ENCODE results near the gene POLE4.

The POLE4 gene, protein sequence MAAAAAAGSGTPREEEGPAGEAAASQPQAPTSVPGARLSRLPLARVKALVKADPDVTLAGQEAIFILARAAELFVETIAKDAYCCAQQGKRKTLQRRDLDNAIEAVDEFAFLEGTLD

DNA sequence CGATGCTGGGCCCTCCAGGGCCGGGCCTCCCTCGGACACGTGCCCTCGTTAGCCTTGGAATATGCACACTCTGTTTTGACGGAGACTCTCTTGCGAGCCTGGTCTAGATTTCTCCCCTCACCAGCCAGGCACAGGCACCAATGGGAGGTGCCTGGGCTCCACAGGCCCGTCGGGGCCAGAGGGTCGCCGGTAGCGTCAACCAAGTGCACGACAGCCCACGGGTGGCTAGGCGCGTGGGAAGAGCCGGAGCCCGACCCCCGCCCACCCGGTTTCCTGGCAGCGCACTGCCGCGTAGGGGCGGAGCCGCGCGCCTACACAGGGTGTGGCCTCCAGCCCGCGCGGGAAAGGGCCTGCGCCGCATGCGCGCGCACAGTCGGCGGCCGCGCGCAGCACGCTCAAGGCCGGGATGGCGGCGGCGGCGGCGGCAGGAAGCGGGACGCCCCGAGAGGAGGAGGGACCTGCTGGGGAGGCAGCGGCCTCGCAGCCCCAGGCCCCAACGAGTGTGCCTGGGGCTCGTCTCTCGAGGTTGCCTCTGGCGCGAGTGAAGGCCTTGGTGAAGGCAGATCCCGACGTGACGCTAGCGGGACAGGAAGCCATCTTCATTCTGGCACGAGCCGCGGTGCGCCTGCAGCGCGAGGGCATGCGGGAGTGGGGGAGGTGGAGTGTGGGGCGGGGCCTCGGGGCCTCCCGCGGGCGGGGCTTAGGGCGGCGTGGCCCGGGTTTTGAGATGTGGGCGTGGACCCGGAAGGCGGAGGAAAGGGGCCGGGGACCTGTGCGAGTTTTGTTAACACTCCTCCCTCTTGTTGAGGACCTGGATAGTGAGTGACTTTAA lies at the start of gene POLE4:
POLE4 (plus strand) TSS at position 370 of the 832 bp plus-strand sequence; CDS start at position 407, 37 bp downstream.
- peak; percentile 8 for DNase-seq

DNA sequence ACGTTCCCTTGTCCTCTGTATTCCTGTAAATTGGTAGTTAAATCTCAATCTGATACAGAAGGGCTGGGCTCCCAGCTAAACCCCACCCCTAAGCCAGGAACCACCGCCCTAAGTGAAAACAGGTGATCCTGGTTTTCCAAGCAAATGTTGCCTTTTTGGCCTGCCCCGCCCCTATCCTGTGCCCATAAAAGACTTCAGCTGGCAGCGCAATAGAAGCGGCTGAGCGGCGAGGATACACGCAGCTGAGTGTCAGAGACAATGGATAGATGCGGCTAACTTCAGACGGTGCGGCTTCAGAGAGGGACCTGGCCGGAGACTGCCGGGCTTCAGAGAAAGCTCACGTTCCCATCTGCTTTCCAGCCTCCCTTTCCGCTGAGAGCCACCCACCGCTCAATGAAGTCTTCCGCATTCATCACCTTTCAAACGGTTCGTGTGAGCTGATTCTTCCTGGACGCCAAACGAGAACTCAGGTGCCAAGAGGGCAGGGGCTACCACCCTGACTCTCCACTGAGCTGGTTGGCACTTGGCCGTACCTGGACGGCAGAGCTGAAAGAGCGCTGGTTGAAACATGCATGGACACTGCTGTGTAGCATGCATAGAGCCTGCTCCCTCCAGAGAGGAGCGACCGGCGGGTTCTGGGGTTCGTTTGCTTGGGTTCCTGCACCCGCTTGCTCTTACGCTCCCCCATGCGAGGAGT lies 49.5 kb upstream of the POLE4 start:
- no peak for DNase-seq

DNA sequence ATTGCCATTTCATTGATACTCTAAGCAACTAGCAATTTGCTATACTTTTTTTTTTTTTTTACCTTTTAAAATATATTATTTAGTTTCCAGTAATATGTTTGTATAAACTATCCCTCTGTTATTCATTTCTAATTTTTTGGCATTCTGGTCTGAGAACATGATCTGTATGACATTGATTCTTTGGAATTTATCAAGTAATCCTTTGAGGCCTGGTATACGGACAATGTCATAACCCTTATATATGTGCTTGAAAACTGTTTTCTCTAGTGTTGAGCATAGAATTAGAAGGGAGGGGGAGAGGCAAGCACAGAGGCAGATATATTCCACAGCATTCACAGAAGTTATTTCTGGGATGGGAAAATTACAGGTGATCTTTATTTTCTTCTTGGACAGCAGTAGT lies 48.2 kb upstream of the POLE4 start:
- DNase-seq: no peak

DNA sequence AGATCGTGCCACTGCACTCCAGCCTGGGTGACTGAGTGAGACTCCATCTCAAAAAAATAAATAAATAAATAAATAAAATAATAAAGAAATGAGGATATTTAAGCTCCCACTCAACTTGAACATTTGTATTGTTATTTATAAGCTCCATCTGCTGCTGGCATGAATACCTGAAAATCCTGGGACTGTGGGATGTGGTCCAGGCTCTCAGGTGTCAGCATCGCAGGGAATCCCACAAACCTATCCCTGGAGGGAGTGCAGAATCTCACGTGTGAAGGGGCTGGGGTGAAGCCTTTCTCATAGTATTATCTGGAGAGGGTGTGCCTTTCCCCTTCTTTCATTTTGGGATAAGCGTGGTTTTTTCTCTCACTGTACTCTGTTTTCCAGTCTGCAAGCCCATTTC lies 47.4 kb upstream of the POLE4 start:
- DNase-seq: no peak

DNA sequence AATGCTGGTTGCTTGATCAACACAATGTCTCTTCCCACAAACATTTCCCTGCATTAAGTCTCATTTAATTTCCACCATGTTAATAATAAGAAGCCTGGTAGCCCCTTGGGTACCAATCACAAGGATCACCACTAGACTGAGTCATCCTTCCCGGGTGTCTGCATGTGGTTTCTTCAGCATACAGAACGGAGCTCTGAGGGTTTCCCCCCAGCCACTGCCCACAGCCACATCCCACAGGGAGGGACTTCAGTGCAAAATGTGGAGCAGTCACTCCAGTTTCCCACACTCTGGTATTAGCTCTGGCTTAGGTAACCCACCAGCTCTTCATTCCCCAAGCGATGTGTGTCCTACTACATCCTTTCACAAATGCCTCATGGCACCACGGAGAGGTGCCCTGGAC lies 42.7 kb upstream of the POLE4 start:
- no peak for DNase-seq

DNA sequence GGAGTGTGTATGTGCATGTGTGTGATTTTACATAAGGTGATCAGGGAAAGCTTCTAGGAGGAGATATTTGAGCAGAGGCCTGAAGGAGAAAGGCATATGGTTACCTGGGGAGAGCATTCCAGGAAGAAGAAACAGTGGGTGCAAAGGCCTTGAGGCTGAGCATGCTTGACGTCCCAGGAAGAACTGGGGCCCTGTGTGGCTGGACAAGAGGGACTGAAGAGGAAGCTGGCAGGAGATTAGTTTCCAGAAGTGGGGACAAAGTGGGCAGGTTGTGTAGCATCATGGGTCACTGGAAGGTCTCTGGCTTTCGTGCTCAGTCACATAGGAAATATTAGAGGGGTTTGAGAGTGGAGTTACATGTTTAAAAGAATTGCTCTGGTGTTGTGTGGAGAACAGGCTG lies 42.0 kb upstream of the POLE4 start:
- no peak for DNase-seq

DNA sequence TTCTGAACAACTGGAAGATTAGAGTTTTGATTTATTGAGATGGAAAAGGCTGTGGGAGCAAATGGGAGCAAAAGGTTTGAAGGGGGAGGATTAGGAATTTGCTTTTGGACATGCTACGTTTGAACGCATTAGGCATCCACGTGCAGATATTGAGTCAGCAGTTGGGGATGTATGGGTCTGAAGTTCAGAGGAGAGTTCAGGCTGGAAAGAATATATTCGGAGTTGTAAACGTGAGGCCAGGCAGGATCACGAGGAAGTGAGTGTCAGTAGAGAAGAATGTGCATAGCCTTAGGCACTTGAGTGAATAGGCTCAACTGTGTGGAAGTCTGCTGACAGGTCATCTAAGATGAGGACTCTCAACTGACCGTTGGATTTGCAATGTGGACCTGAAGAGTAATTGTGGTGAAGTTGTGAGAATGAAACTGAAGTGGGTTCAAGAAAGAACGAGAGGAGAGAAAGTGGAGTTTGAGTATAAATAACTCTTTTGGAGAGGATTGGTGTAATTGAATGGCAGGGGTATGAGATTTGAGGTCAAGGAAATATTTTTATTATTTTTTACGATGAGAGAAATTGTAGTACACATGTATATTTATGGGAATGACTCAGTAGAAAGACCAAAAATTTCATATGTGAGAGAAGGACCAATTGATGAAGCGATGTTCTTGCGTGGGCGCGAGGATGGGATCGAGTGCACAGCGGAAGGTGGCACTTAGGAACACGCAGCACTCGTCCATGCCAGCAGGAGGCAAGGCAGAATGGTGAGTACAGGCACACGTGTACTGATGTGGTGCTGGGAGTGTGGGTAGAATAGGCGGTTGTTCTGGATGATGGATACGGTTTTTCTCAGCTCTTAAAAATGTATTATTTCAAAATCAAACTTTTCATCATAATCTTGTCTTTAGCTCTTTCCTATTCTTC lies 40.5 kb upstream of the POLE4 start:
- DNase-seq: no peak

DNA sequence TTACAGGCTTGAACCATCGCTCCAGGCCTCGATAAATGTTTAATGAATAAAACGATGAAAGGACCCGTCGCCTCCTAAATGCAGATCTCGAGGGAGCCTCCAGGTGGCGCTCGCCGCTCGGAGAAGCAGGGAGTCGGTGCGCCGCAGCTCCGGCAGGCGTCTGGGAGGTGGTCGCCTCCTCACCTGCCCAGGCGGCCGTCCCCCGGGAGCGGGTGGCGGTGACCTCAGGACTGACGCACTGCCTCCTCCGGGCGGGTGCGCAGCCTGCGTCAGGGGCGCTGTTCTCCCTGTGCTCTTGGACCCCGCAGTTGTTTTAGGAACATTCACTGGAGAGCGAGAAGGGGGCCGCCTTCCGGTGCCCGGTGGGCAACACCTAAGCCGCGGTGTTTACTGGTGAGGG lies 38.6 kb upstream of the POLE4 start:
- DNase-seq: no peak

DNA sequence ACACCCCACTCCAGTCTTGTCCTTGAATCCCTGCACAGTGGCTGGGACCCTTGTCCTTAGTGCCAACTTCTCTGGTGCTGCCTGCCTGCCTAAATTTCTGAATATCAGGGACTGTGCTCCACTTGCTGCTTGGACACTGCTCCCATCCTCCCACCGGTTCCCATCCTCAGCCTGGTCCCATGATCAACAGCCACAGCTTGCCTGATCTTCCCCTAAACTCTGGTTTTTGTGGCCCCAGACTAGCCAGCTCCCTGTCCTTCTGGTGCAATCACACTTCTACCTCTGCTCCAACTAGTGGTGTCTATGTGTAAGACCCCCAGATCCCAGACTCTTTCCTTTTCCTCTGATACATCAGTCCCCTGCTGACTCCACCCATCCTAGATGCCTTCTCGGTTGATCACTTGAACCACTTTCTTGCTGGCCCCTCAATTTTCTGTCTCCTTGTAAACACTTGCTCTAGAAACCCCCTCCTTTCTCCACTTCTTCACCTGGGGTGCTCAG lies 37.2 kb upstream of the POLE4 start:
- DNase-seq: no peak

DNA sequence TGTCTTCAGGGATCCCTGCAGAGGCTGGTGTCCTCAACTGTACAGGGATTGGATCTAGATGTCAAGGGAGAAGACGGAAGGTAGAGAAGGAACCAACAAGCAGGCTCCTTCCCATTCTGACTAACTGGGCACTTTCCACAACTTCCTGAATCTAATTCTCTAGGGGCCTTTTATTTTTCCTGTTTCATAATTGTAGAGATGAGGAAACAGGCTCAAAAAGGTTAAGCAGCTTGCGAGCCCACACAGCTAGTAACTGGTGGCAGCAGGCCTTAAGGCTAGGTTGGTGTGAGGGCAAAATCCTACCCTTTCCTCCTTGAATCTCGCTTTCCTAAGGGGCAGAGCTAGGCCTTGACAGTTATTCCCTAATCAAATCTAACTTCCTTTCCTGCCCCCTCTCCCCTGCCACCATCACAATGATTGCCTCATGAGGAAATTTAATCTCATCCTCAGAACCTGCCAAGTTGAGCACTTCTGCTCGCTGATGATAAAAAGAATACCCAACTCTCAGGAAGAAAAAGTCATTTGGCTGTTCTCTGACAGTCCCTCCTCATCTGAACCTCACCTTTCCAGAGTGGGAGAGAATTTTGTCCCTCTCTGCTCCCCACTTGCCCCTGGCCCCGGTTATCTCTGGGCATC lies 35.7 kb upstream of the POLE4 start:
- no peak for DNase-seq

DNA sequence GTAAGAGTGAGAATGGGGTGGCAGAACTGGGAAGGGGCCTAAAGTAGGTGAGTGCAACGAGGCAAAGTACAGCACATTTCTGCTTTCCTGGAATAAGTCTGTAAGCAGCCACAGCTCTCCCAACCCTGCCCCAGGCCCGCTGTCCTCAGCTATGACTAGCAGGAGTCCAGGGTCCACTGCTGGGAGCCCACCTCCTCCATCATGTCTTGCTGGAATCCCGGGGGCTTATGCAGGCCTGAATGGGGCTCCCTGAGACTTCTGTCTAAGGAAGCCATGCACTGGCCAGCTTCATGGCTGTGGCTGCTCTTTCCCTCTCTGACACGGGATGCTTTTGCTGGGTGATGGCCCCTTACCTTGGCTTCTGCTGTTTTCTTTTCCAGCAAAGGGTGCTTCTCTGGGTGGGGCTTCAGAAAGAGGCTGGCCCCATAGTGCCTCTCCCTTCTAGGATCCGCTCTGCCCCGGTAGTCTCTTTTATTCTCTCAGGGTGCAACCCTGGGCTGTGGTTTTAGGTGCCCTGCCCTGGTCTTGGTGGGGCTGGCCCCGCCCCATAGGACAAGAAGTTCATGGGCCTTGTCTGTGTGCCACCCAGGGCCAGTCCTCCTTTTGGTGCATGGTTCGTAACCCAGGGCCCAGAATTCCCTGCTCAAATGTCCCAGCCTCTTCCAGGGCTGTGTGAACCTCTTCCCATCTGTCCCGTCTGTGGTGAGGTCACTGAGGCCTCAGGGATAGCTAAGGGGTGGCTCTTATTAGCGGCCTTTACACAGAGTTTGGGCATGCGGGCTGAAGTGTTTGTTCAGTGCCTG lies 33.8 kb upstream of the POLE4 start:
- no peak for DNase-seq

DNA sequence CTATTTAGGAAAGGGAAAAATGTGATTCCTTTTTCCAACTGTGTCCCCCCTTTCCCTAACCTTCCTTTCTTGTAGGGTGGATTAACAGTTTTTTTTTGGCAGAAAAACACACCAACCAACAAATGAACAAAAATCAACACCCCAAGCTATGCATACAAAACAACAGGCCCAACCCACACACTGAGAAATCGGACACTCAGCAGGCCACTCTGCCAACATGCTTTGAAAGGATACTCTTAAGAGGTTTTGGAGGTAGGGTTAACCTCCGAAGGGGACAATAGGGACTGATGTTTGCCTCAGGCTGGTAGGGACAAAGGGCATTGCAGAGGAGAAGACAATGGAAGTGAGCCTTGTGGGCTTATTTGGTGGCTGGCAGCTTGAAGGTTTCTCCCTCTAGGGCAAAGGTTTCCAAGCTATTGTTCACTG lies 33.1 kb upstream of the POLE4 start:
- DNase-seq: no peak

DNA sequence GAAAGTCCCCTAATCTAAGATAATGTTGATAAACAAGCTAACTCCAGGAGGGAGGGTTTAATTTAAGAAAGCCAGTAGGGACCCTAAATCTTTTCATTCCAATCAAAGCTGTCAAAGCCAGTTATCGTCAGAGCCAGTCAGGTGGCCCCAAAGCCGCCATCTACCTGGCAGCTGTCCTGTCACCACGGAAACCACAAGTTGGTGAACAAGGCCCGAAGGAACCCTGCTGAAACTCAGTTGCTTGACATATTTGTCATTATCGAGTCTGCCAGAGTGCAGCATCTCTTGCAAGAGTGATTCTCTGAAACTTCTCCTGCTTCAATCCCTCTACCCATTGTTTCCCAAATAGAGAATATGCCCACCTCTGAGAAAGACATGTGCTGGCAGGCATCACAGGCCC lies 30.8 kb upstream of the POLE4 start:
- DNase-seq: no peak

DNA sequence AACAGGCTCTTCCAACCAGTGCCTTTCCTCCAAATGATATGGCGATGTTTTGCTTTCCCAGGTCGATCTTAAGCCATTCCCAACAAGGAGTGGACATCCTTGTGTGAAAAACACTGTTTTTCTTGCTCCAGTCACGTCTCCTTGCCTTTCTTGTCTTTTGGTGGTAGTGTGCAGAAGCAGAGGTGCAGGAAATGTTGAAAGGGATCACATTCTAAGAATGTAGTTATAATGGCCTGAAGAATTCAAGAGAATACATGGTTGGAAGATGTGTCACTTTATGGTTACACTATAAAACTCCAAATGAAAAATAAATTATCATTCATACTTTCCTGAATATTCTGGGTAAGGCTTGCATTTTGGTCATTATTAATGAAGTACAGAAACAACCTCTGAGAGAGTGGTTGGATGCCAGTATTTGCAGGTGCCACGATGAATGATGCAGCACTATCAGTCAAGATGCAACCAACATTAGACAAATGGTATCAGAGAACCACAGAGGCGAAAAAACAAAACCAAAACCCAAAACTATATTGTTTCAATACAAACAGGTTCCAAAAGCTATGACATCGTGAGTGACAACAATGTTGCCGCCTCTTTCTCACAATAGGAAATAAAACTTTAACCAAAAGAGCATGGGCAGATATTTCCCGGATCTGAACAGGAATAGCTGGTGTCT lies 27.5 kb upstream of the POLE4 start:
- no peak for DNase-seq

DNA sequence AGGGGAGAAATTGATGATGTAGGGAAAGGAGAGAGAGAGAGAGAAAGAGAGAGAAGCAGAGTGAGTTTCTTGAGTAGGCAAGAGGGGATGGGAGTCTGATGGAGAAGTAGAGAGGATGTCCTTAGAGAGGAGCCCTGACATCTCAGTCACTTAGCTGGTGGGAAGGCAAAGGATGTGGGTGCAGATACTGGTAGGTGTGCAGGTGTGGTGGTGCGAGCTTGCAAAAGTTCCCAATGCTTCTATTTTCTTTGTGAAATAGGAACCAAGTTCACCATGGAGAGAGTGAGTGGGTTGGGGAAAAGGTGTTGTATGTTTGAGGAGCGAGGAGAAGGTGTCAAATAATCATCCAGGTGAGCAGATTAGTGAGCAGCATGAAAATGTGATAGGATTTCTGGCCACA lies 26.5 kb upstream of the POLE4 start:
- DNase-seq: no peak

DNA sequence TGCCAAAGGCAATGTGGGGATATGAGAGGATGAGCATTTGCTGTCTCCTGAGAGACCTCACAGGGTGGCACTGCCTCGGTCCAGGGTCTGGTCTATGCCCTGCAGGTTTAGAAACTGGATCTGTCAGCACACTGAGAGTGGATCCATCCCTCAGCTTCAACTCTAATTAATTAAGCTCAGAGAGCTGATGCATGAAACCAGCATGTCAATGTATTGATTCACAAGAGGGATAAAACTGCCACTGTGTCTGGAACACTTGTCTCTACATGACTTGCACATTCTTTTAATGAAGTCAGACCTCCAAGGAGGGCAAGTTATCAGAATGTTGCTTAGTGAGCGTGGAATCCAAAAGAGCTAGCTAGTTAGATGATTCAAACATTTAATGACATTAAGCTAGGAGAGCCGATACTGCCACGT lies 22.5 kb upstream of the POLE4 start:
- no peak for DNase-seq

DNA sequence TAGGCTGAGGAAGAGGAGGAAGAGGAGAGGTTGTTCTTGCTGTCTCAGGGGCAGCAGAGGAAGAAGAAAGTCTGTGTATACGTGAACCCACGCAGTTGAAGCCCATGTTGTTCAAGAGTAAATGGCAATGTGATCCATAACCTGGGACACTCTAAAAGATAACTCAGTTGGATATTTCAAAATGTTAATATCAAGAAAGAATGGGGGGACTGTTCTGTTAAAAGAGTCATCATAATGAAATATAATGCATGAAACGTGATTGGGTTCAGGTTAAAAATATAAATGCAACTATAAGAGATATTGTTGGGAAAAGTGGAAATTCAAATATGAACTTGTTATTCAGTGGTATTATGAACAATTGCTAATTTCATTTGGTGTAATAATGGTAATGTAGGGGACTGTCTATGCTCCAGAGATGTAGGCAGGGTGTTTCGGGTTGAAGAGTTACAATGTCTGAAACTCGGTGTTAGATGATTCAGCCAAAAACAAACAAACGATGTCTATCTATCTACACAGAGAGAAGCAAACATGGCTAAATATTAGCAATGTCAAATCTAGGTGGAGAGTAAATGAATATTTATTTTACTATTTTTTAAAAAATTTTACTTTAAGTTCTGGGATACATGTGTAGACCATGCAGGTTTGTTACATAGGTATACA lies 21.1 kb upstream of the POLE4 start:
- DNase-seq: no peak

DNA sequence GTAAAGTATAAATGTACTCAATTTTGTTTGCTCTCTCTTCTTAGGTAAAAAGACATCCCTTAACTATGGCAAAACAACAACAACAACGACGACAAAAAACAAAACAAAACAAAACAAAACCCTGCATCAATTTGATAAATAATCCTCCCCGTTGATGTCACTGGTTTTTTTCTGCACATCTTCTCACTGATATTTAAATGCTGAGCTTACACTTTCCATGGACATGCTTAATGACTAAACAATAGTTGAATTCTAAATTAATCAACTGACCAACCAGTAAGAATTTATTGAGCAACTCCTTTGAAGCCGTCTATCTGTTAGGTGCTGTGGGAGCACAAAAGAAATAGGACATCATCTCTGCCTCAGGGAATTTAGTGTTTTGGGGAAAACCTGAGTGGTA lies 20.2 kb upstream of the POLE4 start:
- DNase-seq: no peak

DNA sequence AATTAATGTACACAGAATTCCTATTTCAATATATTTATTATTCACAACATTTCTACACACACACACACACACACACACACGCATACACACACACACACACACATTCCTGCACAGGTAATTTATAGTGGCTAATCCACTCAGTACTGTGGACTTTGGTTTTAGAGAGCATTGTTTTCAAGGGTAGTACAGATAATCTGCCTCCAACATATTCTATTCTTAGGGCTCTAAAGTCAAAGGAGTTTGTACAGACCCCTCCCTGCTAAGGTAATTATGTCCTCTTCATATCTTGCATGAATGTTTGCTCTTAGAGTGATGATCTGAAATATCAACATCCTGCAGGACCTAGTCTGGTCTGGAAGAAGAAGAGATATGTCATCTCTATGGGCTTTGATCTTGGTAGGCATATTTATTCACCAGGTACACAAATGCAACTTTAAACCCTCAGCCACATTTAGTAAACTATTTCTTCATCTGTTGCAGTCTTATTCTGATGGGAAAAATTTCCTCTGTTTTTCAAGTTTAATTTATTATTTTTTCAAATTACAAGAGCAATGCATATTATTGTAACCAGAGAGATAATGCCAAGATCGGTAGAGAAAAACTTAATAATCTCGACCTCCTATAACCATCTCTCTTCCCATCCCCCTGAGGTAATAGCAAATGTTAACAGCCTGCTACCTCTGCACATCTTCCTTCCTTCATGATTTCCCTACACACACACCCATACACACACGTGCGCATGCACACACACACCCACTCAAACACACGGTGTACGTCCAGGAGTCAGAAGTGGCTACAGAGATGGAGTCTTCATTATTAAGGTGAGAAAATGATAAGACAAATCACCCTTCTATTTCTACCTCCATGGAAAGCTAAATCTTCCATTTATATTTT lies 18.3 kb upstream of the POLE4 start:
- no peak for DNase-seq
